ENCODE results near the gene IFRD2.
"Not testable (repeated sequence)": the region's sequence is repeated elsewhere in the genome, so short reads cannot be mapped to it uniquely, and the experiment has no call there.

The IFRD2 gene

DNA sequence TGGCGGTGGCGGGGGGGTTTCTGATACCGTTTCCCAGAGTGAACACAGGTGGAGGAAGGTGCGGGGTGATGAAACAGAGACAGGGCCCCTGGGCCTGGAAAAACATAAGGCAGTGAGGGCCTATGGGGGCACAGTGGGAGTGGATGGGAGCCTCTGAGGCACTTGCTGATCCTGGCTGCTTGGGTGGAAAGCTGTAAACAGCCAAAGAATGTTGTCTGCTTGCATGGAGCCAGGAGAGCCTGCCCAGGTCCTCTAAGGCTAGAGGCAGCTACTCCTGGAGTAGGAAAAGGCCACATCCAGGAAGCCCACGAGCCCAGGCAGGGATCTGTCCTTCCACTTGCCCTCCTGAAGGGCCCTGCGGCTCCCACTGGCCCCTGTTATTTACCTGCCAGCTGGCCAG is 26.2 kb downstream of the IFRD2 start:
- DNase-seq = no peak

DNA sequence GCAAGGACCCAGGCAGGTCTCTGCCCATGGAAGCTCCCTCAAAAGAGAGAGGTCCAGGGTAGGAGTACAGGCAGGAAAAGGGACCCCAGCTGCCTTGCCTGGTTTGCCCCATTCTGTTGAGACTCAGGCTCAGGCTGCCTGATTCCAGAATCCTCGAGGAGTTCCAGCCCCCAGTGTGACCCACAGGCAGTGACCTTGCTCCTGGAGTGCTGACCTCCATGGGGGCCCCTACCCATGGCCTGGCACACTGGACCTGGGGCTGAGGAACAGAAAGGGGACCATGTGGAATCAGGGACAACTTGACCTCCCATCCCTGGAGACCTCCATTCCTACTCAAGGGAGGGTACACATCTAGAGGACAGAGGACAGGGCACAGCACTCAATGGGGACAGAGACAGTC is 26.7 kb downstream of the IFRD2 start:
- DNase-seq = no peak

DNA sequence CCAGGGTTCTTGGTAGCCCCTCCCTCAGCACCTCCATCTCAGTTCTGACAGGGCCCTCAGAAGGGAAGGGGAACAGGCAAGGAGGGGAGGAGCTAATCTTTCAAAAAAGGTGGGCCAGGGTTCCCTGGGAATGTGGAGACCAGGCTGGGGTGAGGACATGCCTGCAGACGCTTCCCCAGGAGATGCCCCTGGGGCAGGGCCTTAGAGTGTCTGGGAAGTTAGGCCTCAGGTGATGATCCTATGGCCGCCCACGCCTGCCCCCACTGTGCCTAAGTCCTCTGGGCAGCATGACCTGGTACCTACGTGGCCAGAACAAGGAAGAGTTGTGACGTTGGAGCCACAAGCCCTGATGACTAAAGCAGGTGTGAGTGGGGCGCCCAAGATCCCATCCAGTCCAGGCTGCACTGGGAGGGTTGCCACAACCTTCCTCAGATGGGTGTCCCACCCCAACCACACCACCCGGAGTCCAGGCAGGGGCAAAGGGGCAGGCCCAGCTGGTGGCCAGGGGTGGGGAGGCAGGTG is 27.2 kb downstream of the IFRD2 start:
- no peak for DNase-seq

DNA sequence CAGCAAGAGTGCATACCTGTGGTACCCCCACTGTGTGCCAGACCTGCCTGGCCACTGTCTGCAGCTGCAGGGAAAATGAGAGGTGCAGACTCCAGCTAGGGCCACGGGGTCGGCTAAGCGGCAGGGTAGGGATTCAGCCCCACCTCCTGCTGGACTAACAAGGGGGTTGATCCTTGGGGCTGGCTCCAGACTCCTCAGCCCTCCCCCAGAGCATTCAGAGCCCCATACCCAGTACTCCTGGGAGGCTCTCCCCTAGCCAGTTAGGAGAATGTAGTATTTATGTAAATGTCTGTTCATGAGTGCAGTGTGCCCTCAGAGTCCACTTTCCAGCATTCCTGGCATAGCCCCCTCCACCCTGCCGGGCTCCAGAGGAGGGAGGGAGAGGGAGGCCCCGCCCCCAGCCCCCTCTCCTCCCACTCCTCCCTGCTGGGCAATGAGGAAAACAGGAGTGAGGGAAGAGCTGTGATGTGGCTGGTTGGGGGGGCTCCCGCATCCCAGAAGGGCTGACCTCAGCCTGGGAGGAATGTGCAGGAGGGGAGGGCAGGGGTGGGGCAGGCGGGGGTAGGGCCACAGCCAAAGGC is 27.8 kb downstream of the IFRD2 start:
- no peak for DNase-seq

DNA sequence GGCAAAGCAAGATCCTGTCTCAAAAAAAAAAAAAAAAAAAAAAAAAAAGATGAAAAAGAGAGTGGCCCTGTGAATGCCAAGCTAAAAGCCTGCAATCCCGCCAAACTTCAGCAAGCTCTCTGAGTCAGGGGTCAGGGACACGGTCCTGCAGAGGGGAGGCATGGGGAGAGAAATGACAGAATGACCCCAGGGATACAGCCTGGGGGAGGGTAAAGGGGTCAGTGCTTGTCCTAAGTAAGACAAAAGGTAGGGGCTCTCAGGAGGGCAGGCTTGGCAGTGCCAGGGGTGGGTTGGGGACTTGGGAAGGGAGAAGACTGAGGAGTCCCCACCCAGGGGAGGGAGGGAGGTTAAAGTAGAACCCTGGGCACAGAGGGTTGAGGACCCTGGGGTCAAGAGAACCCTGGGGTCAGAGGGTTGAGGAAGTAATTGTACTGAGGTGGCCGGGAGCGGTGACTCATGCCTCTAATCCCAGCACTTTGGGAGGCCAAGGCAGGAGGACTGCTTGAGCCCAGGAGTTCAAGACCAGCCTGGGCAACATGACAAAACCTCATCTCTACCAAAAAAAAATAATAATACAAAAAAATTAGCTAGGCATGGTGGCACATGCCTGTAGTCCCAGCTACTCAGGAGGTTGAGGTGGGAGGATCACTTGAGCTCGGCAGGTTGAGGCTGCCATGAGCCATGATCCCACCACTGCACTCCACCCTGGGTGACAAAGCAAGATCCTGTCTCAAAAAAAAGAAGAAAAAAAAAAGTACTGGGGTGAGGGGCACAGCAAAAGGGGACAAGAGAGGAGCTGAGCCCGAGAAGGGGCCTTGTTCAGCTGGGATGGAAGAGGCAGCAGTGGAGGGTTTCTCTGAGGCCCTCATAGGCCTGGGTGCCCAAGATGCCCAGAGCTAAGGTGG is 28.5 kb downstream of the IFRD2 start:
- no peak for DNase-seq

DNA sequence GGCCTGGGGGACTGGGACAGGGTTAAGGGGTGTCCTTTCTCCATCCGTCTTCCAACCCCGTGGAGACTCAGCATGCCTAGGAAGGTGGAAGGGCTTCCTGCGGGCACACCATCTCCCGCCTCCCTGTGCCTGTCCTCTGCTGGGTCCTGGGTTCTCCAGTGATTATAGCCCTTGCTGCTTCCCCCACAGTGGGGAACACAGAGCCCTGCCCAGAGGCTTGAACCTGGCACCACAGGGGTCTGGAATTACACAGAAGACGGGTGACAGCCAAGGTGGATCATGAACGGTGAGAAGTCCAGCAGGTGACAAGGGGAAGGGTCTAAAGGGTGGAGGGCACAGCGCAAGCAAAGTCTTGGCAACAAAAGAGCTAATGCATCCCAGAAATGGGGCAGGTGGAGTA is 29.5 kb downstream of the IFRD2 start:
- DNase-seq = no peak

DNA sequence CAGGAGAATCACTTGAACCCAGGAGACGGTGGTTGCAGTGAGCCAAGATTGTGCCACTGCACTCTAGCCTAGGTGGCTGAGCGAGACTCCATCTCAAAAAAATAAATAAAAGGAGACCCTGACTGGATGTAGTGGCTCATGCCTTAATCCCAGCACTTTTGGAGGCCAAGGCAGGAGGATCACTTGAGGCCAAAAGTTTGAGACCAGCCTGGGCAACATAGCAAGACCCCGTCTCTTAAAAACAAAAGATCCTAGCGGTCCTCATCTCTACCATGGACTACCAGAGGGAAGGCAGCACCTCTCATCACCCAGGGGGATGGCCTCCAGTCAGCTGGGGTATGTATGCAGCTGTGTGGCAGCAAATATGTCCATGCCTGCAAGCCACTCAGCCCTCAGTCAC is 30.0 kb downstream of the IFRD2 start:
- not testable (repeated sequence) for DNase-seq

DNA sequence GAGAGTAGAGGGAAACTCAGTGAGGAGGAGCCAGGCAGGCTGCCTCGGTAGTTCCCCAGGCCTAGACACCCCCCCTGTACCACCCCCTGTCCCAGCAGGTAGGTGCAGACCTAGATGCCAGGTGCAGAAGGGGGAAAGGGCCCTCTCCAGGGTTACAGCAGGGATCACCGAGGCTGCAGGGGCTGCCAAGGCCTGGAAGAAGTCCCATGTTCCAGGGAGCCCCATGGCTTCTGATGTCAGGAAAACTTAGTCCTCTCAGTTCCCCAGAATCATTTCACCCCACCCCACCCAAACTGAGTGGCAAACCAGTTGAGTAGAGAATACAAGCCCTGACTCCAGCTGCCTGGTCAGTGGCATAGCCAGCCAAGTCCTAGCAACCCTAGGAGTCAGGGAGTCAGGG is 30.7 kb downstream of the IFRD2 start:
- DNase-seq = no peak

DNA sequence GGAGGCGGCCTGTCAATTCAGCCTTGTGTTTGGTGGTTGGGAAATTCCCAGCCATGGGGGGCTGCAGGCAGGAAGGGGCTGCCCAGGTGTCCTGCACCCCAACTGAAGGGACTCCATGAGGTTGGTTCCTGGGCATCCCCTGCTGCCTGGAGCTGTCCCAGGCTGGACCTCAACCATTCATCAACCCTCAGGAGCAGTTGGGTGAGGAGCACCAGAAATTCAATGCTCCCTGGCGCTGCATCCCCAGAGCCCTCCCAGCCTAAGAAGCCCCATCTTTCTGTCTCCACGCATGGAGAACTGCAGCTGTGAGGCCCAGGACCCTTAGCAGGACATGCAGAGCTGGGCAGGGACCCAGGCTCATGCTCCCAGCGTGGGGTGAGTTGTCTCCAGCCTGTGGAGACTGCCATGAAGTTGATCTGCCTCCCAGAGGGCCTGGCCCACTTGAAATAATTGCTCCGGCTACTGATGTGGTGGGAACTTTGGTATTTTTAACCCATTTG is 31.2 kb downstream of the IFRD2 start:
- no peak for DNase-seq

DNA sequence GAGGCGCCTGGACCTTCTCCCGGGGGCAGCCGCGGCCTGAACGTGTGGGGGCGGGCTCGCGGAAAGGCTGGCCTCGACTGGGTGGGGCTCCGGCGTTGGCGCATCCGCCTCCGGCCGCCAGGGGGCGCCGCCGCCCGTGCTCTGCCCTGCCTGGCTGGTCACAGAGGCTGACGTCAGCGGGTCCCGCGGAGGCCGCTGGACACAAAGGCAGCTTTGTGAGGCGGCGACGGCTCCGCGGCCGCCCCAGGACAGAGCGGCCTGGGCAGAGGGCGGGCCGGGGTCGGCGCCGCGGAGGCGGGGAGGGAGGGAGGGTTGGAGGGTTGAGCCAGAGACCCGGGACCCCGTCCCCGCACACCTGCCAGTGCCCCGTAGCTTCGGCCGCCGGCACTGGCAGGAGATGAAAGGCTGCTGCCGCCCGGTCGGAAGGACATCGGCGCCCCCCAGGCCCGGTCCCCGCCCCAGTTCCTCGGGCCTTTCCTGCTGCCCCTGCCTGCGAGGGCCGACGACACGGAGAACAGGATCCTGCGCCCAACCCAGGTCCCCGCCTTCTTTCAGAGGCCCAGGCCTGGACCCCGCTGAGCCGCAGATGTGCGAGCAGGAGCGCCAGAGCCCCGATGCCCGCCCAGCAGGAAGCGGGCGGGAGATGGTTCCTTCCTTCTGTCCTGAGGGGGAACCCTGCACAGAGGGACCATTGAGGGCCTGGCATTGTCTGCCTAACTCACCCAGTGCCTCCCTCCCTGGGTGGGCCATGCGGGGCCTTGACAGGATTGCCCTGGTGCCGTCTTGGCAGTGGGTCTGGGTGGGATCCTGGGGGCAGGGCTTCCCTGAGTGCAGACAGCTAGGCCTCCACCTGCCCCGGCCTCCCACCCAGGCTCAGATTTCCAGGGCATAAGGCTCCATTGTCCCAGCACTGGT is 31.9 kb downstream of the IFRD2 start:
- peak; percentile 79 for DNase-seq

DNA sequence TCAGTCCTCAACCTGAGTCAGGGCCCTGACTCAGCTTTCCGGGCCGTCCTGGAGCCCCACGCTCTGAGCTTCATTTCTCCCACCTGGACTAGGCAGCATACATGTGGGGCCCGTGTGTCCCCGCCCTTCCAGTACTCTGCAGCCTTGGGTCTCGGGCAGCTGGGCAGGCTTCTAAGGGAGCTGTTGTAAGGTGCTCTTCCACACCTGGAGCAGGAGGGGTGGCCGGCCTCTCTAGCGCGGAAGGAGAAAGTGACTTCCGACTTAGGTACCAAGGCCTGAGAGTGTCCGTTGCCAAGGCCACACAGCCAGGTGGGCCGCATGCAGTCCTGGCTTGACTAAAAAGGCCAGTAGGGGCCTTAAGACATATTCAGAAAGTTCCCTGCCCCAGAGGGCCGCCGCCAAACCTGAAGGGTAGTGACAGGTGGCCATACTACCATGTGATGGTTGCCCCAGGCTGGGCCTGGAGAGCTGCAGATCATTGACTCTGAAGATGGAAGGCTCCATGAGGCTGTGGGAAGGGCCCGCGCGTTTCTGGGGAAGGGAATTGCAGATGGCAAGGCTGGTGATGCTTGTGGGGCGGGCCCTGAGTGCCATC is 32.7 kb downstream of the IFRD2 start:
- no peak for DNase-seq

DNA sequence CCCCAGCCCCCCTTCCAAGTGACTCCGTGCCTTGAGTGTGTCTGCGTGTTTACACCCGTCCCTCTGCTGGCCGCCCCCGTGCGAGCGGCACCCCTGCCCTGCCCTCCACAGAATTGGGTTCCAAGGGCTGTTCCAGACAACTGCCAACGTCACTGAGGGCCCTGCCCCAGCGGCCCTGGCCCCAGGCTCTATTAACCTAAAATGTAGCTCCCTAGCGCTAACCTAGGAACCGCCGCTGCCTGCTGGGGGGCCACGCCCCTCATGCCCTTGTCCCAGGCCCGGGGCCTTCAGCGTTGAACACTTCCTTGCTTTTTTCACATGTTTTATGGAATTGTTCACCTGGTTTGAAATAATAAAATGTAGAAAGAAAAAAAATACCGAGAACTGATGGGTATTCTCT is 33.2 kb downstream of the IFRD2 start:
- no peak for DNase-seq

DNA sequence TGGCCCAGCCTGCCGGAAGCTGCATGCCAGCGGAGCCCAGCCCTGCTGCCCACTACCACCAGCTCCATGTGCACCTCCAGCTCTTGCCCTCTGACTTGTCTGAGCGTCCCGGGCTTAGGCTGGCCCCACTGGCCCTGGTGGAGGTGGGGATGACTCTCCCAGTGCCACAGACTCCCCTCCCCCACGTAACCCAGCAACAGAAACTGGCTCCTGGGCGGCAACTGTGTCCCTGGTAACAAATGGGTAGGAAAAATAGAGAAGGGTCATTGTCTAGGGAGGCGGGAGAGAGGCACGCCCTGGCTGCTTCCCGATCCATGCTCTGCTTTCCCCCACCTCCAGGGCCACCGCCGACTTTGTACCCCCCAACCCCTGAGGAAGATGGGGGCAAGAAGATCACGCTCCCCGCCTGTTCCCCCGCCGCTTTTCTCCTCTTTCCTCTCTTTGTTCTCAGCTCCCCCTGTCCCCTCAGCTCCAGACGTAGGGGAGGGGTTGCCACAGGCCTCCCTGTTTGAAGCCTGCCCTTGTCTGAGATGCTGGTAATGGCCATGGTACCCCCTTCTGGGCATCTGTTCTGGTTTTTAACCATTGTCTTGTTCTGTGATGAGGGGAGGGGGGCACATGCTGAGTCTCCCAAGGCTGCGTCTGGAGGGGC is 34.1 kb downstream of the IFRD2 start:
- no peak for DNase-seq

DNA sequence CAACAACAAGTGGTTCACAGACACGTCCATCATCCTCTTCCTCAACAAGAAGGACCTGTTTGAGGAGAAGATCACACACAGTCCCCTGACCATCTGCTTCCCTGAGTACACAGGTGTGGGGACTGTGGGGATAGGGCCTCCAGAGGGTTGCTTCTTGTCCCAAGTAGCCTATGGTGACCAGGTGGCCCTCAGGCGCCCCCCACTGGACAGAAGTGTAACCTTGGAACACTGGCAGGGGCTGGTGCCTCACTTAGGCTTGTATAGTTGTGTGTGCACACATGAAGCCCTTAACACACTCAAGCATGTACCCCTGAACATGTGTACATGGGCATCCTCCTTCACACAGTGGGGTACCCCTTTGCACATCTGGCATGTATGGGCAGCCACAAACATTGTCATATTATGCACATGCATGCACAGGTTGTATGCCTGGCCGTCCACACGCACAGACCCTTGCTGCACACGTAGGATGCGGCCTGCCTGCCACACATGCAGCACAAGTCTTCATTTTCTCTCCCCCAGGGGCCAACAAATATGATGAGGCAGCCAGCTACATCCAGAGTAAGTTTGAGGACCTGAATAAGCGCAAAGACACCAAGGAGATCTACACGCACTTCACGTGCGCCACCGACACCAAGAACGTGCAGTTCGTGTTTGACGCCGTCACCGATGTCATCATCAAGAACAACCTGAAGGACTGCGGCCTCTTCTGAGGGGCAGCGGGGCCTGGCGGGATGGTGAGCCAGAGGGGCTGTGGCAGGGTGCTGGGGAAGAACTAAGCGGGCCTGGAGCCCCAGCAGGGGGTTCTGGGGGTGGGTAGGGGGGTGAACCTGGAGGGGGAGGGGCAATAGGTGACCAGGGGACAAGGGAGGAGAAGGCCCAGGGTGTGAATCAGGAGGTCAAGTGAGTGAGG is 35.0 kb downstream of the IFRD2 start:
- DNase-seq = peak; percentile 52

DNA sequence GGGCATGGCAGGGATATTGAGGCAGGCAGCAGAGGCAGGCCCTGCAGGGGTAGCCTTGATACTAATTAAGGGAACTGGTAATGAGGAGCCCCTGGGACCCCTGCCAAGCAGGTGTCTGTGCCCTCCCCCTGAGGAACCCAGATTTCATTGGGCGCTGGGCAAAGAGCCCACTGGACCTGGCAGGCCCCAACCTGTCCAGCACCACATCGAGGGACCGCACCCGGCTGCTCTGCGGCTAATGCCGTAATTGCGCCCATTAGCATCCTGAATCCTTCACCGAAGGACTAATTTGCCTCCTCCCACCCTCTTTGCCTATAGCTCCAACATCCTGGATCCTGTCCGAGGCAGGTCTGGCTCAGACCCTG is 37.0 kb downstream of the IFRD2 start:
- no peak for DNase-seq

DNA sequence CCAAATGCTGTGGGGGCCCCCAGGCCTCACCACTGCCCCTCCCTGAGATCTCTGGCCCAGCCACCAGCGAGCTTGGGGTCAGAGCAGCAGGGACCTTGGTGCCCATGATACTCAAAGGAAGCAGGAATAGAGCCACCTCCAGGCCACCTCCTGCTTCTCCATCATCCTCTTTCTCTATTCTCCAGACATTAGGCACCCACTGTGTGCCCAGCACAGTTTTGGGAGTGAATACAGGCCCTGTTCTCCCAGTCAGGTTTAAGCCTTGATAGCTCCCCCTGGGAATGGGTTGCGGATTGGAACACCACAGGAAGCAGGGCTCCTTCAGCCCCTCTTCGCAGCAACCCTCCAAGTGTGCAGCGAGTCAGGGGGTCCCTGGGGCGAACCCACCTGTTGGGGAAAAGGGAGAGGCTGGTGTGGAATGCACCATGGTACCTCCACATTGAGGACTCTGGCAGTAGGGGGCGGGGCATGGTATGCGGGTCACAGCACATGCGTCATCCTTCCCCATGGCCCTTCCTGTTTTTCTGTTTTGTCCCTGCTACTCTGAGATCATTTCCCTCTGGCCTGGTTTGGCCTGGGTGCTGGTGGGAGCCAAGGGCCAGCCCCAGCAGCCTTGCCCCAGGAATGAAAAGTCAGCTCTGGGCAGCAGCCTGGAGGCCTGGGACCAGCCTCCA is 37.5 kb downstream of the IFRD2 start:
- DNase-seq = no peak

DNA sequence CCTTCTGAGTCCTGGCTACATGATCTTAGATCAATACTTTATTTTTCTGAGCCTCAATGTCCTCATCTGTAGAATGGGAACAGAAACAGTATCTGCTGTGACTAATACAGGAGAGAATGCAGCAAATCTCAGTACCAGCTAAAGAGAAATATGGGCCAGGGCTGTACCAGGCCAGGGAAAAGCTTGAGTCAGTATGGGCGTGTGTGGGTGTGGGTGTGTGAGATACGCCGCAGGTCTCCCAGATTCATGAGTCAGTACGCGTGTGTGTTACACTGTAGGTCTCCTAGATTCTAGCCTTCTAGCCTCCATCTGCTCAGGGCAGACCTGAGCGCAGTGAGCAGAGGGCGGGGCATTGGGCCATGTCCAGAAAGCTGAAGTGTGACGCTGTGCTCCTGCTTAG is 41.0 kb downstream of the IFRD2 start:
- peak; percentile 76 for DNase-seq

DNA sequence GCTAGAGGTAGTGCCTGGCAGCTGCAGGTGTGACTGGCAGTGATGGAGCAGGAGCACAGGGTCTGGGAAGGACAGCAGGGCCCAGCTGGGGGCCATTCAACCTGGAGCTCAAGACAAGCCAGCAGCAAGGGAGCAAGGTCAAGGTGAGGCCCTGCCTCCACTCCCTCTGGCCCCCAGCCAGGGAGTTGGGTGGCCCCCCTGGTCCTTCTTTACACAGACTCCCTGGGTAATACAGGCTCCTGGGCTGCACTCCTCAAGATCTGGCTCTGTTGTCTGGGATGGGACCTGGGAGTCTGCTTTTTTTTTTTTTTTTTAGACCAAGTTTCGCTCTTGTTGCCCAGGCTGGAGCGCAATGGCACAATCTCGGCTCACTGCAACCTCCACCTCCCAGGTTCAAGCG is 41.7 kb downstream of the IFRD2 start:
- DNase-seq = no peak

DNA sequence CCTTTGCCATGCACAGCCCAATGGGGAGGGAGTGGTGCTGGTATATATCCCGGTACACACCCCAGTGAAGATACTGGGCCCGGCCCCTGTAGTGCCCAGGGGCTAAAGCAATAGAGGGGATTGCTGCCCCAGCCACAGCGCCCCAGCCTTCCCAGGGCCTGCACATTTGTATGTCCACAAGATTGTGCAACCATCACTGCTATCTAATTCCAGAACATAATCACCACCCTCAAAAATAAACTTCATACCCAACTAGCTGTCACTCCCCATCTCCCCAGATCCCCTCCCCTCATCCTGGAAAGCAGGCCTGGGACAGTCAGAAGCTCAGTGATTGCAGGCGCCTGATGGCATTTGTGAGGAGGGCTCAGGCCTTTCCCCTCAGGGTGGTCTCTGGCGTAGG is 42.8 kb downstream of the IFRD2 start:
- no peak for DNase-seq

DNA sequence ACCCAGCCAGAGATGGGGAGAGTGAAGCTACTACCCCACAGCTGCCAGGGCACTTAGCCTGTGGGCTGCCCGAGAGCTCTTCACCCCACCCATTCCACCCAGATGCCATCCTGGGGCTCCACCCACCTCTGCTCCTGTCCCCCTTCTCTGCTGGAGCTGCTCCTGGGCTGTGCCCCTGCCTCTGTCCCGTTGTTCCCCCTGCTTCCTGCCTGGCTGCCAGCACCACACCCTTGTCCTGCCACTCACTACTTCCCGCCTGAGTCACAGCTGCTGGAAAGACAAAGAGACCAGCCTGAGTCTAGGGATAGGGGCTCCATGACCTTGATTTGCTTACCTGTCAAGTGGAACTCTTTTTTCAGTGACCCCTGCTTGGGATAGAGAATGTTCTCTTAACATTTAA is 43.8 kb downstream of the IFRD2 start:
- DNase-seq = no peak
